ENCODE data around the gene AQP5.
"Not testable (repeated sequence)": the region's sequence is repeated elsewhere in the genome, so short reads cannot be mapped to it uniquely, and the experiment has no call there.

The AQP5 gene

GRCh38 chr12:49980501-49981349 is 19.1 kb downstream of the AQP5 start:
- DNase-seq (ENCODE audit: low spot score), result no peak

- no peak for DNase-seq (ENCODE audit: low spot score)
Measured at GRCh38 chr12:49982246-49983087, 20.8 kb downstream of the AQP5 start.

- DNase-seq (ENCODE audit: low spot score), result peak; percentile 86
Measured at GRCh38 chr12:49983892-49984291, 22.2 kb downstream of the AQP5 start.

- no peak for DNase-seq (ENCODE audit: low spot score)
Measured at GRCh38 chr12:49984476-49985359, 23.0 kb downstream of the AQP5 start.

GRCh38 chr12:49985981-49986380 is 24.3 kb downstream of the AQP5 start:
- DNase-seq (ENCODE audit: low spot score), result no peak

GRCh38 chr12:49986476-49986875 is 24.8 kb downstream of the AQP5 start:
- DNase-seq (ENCODE audit: low spot score), result not testable (repeated sequence)

GRCh38 chr12:49987625-49988303 is 26.1 kb downstream of the AQP5 start:
- no peak for DNase-seq (ENCODE audit: low spot score)

- not testable (repeated sequence) for DNase-seq (ENCODE audit: low spot score)
Measured at GRCh38 chr12:49989400-49989799, 27.7 kb downstream of the AQP5 start.

GRCh38 chr12:49990273-49990672 is 28.6 kb downstream of the AQP5 start:
- DNase-seq (ENCODE audit: low spot score), result no peak

GRCh38 chr12:49998453-49998852 is 36.8 kb downstream of the AQP5 start:
- no peak for DNase-seq (ENCODE audit: low spot score)

- DNase-seq (ENCODE audit: low spot score), result no peak
Measured at GRCh38 chr12:50003595-50003994, 41.9 kb downstream of the AQP5 start.

- DNase-seq (ENCODE audit: low spot score), result no peak
Measured at GRCh38 chr12:50004696-50005095, 43.0 kb downstream of the AQP5 start.

GRCh38 chr12:50005175-50005574 is 43.5 kb downstream of the AQP5 start:
- no peak for DNase-seq (ENCODE audit: low spot score)

GRCh38 chr12:50006280-50006679 is 44.6 kb downstream of the AQP5 start:
- no peak for DNase-seq (ENCODE audit: low spot score)

- DNase-seq (ENCODE audit: low spot score), result no peak
Measured at GRCh38 chr12:50006754-50007442, 45.2 kb downstream of the AQP5 start.

GRCh38 chr12:50013361-50014147 is 51.9 kb downstream of the AQP5 start:
- DNase-seq (ENCODE audit: low spot score), result no peak

- no peak for DNase-seq (ENCODE audit: low spot score)
Measured at GRCh38 chr12:50014342-50014741, 52.7 kb downstream of the AQP5 start.
